K562 (cell line): ENCODE measurements around the gene PCBP4. TPM values are rescaled to one million over a fixed set of nuclear protein-coding genes. Genes with fewer than 3 reads are reported as not detected.

ENCODE experiments used
- CC2D1A ChIP-seq: fragments of 450-650 bp; IDR thresholded peaks from 2 replicates; pipeline ENCODE4 v1.6.1; 2017; ENCODE audit warnings: mild to moderate bottlenecking
- HNRNPH1 ChIP-seq: fragments of 200-400 bp; formaldehyde crosslinking; optimal IDR thresholded peaks from 2 replicates; pipeline ENCODE3; 2017; ENCODE audit warnings: low read depth, mild to moderate bottlenecking, low read length, moderate library complexity
- ILF3 ChIP-seq: fragments of 450-650 bp; IDR thresholded peaks from 2 replicates; pipeline ENCODE4 v1.6.1; 2018; ENCODE audit warnings: antibody characterized with exemption, mild to moderate bottlenecking, moderate library complexity, borderline replicate concordance
- SMAD1 ChIP-seq: fragments of 150-350 bp; IDR thresholded peaks from 2 replicates; pipeline ENCODE4 v1.6.1; 2014; ENCODE audit warnings: low read length, low read depth; ENCODE audit not compliant: partially characterized antibody
- TFE3 ChIP-seq: fragments of 450-650 bp; formaldehyde crosslinking; IDR thresholded peaks from 2 replicates; pipeline ENCODE4 v1.4.0; 2020; ENCODE audit warnings: mild to moderate bottlenecking, mixed read lengths
- ZNF274 ChIP-seq: IDR thresholded peaks from 2 replicates; pipeline ENCODE4 v1.6.1; 2011; ENCODE audit warnings: low read depth, mild to moderate bottlenecking, low read length, moderate library complexity, borderline replicate concordance
- ZNF282 ChIP-seq: sonication (generic); formaldehyde crosslinking; IDR thresholded peaks from 2 replicates; pipeline ENCODE4 v1.8.1; 2023; ENCODE audit warnings: missing genetic modification reagents
- ZNF561 ChIP-seq: fragments of 450-650 bp; formaldehyde crosslinking; conservative IDR thresholded peaks from 2 replicates; pipeline ENCODE4 v1.4.0; 2020; ENCODE audit warnings: mild to moderate bottlenecking, moderate library complexity
- ZNF57 ChIP-seq: fragments of 450-650 bp; formaldehyde crosslinking; IDR thresholded peaks from 2 replicates; pipeline ENCODE4 v1.4.0; 2020; ENCODE audit warnings: mild to moderate bottlenecking, moderate library complexity
- ZNF583 ChIP-seq: fragments of 250-450 bp; sonication (Bioruptor Pico); IDR thresholded peaks from 2 replicates; pipeline ENCODE4 v1.4.0; 2020
- ZNF740 ChIP-seq, 3 experiments: fragments of 200-800 bp in 1 of 3; sonication (Bioruptor generic) in 1 of 3; sonication (generic) in 1 of 3; formaldehyde crosslinking in 1 of 3; IDR thresholded peaks; 2 replicates each; pipeline versions ENCODE4 v1.6.1 to v1.8.0; 2016 to 2022; ENCODE audit warnings: mild to moderate bottlenecking in 2 of 3, missing compliant biosample characterization in 2 of 3, missing genetic modification characterization in 2 of 3, missing genetic modification reagents in 1 of 3
- polyA plus RNA-seq, 8 experiments: library from polyadenylated mRNA; depleted of rRNA in 4 of 8; stranded (reverse) in 5 of 8; unstranded in 3 of 8; fragments of >200 nt; fragmentation: Nextera tagmentation in 2 of 8; fragmentation: Illumina TruSeq in 1 of 8; extraction: Ambion mirVana in 2 of 8; extraction: Trizol in 1 of 8; gene quantifications; 2 replicates each; pipeline versions ENCODE4 v1.2.1 to v1.2.3, GENCODE V29; 2011 to 2014; ENCODE audit warnings: inconsistent platforms in 1 of 8, missing spikeins in 1 of 8
- total RNA-seq, 7 experiments: library from RNA; depleted of rRNA in 6 of 7; stranded (reverse); fragments of >200 nt in 6 of 7; fragmentation: Illumina TruSeq in 2 of 7; extraction: Trizol in 2 of 7; gene quantifications; 2 replicates each; pipeline versions ENCODE4 v1.2.1 to v1.2.3, GENCODE V29; 2011 to 2021; ENCODE audit warnings: low replicate concordance in 1 of 7

PCBP4 gene
- total and polyA plus RNA-seq, 9 of the 15 experiments (the other 6 are each of a cell fraction or from before 2014, with no cell fraction given) = 0.06 to 5.8 (median 2.6) TPM

- no peak for TF ChIP-seq TFE3
- no peak for TF ChIP-seq ZNF274
- TF ChIP-seq ZNF740 (CRISPR knock-in tag; IDR thresholded peaks at IDR 0.05) = peak; percentile 70
- TF ChIP-seq ZNF740 (tag; IDR thresholded peaks at IDR 0.05) = peak in 1 of 2 experiments; percentile 16; a peak in 1 of 4 replicates
- TF ChIP-seq CC2D1A = no peak
- no peak for TF ChIP-seq ILF3
- no peak for TF ChIP-seq ZNF57 (CRISPR knock-in tag)
- no peak for TF ChIP-seq ZNF583 (CRISPR knock-in tag)
- no peak for TF ChIP-seq ZNF282
- no peak for TF ChIP-seq SMAD1
- TF ChIP-seq ZNF561 = no peak
- TF ChIP-seq HNRNPH1 = no peak
These were observed 1.0 kb upstream of the PCBP4 start (continued) for GRCh38 chr3:51968170-51968775.
